ENCODE results near the gene SPNS3. TPM values are rescaled to one million over a fixed set of nuclear protein-coding genes. Genes with fewer than 3 reads are reported as not detected.

The SPNS3 gene
- total RNA-seq, 1 donor from 2014 or later, result 0.24 TPM

DNA sequence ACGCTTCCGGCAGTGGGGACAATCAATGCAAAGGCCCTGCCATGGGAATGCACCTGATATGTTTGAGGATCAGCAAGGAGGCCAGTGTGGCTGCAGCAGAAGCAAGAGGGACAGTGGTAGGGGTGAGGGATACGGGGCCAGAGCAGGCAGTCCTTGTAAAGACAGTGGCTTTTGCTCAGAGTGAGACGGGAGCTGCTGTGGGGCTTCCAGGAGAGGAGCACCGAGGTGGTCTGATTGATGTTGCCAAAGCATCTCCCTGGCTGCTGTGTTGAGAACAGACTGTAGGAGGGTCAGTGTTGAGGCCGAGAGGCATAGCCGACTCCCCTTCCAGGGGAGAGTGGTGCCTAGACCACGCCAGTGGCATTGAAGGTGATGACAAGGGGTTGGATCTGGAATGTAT is 53.6 kb downstream of the SPNS3 start:
- Histone ChIP-seq H3K4me1 (peaks cover 33% of the 10 kb centered on the region), H3K27ac (no peak overlapping the region), H3K36me3 (no peaks in the 10 kb centered on the region), H3K9me3 (no peaks in the 10 kb centered on the region), H3K4me3 (no peak overlapping the region), H3K27me3 (ENCODE audit: low read depth) (no peaks in the 10 kb centered on the region)
- TF ChIP-seq, protein P1, sequence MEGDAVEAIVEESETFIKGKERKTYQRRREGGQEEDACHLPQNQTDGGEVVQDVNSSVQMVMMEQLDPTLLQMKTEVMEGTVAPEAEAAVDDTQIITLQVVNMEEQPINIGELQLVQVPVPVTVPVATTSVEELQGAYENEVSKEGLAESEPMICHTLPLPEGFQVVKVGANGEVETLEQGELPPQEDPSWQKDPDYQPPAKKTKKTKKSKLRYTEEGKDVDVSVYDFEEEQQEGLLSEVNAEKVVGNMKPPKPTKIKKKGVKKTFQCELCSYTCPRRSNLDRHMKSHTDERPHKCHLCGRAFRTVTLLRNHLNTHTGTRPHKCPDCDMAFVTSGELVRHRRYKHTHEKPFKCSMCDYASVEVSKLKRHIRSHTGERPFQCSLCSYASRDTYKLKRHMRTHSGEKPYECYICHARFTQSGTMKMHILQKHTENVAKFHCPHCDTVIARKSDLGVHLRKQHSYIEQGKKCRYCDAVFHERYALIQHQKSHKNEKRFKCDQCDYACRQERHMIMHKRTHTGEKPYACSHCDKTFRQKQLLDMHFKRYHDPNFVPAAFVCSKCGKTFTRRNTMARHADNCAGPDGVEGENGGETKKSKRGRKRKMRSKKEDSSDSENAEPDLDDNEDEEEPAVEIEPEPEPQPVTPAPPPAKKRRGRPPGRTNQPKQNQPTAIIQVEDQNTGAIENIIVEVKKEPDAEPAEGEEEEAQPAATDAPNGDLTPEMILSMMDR (IDR thresholded peaks at IDR 0.05), result no peak
- ATAC-seq, result no peak
- no peak for DNase-seq
- intact Hi-C loops (cut with DNase I), result no loop called here

DNA sequence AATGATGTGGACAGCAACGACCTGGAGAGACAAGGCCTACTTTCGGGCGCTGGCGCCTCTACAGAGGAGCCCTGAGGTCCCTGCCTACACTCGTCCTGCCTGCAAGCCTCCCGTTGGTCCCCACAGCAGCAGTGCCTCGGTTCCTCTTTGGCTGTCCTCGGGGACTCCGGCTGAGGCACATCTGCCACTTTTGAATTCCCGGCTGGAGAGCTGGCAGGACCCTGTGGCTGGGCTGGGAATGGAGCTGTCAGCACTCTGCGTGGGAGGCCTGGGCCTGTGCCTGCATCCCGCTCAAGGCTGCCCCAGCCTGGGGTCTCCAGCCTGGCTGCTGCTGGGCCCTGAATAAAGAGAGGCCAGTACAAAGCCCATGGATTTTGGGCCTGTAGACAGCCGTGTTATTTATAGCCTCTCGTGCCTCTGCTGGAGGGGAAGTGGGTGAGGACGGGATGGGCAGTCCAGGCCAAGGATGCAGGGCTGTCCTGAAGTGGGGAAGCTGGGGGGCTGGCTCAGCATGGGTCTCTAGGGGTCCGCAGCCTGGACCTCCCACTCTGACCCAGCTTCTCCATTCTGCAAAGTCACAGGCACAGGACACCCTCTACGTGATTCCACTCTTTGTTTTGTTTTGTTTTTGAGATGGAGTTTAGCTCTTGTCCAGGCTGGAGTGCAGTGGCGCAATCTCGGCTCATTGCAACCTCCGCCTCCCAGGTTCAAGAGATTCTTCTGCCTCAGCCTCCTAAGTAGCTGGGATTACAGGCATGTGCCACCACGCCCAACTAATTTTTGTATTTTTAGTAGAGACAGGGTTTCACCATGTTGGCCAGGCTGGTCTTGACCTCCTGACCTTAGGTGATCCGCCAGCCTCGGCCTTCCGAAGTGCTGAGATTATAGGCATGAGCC is 54.3 kb downstream of the SPNS3 start:
- no peak for ATAC-seq
- H3K36me3 ChIP-seq, result no peaks in the 10 kb centered on the region
- TF ChIP-seq, protein P1 (IDR thresholded peaks at IDR 0.05), result no peak
- DNase-seq, result no peak
- no peaks in the 10 kb centered on the region for H3K27me3 ChIP-seq (ENCODE audit: low read depth)
- peak overlapping the region; percentile 73 for H3K27ac ChIP-seq
- peaks cover 31% of the 10 kb centered on the region for H3K4me1 ChIP-seq
- intact Hi-C loops (cut with DNase I), result no loop called here
- H3K4me3 ChIP-seq, result no peak overlapping the region
- no peaks in the 10 kb centered on the region for H3K9me3 ChIP-seq

DNA sequence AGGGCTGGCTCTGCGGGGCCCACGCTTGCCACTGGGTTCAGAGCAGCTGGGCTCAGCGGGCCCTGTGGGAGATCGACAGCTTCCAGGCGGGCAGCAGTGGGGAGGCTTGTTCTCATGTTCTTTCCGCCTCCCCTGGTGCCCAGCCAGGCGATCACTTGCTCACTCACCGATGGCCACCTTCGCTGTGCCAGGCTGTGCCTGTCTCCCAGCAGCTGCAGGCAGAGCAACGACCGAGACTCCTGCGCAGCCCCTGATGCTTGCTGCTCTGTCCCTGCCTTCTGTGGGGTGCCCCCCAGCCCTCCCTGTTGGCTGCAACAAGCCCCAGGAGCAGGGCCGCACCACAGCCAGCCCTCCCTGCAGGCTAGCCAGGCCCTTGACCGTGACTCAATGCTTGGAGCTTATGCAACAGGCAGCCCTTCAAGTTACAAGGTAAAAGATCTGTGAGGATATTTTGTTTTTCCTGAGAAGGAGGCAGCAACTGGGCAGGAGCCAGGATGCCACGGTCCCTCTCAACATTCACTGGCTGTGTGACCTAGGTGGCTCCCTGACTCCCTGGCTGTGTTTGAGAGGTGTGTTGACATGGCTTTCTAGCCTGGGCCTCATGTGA is 55.4 kb downstream of the SPNS3 start:
- Histone ChIP-seq H3K36me3 (no peaks in the 10 kb centered on the region), H3K27ac (peak overlapping the region; percentile 73), H3K27me3 (ENCODE audit: low read depth) (no peaks in the 10 kb centered on the region), H3K9me3 (no peaks in the 10 kb centered on the region), H3K4me3 (no peak overlapping the region), H3K4me1 (peaks cover 20% of the 10 kb centered on the region)
- ATAC-seq (peak; percentile 85 to 86), DNase-seq (peak; percentile 83)
- intact Hi-C loops (cut with DNase I), result no loop called here
- TF ChIP-seq, protein P1 (IDR thresholded peaks at IDR 0.05), result no peak

DNA sequence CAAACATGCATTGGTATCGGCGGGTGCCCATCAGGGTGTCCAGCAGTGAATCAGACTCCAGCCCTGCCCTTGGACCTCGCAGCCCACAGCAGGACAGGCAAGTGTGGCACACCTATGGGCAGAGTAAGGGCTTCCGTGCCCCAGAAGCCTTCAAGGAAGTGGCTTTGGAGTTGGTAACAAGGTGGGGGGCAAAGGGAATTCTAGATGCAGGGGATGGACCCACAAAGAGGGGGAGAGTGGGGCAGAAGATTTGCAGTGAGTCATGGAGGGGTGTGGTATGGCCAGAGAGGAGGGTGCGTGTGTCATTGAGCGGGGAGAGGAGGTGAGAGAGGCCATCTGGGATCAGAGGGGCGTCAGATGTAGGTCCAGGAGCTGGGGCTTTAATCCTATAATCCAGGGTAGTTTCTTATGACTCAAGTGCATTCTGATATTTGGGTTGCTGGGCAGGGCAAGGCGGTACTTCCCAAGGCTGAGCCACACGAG is 56.4 kb downstream of the SPNS3 start:
- Histone ChIP-seq H3K4me3 (no peak overlapping the region), H3K27ac (peak overlapping the region; percentile 68), H3K9me3 (no peaks in the 10 kb centered on the region), H3K27me3 (ENCODE audit: low read depth) (no peaks in the 10 kb centered on the region), H3K36me3 (no peaks in the 10 kb centered on the region), H3K4me1 (peaks cover 20% of the 10 kb centered on the region)
- ATAC-seq (peak; percentile 1 to 19), DNase-seq (no peak)
- TF ChIP-seq, protein P1 (IDR thresholded peaks at IDR 0.05), result no peak
- intact Hi-C loops (cut with DNase I), result no loop called here

DNA sequence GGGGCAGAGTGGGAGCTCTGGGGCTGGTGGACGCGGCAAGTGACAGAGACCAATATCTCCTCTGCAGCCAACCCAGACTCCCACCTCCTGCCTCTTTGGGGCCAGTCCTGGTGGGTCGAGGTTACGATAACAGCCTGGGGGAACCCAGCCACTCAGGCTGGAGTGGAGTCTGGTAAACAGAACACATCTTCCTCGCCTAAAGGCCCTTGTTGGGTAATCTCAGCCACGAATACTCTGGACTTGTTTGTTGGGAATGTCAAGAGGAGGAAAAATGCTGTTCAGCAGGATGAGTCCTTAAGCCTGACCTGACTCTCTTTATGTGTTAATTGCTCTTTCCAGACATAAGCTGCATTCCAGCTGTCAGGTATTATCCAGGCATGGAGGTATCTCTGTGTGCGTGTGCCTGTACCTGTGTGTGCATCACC is 56.9 kb downstream of the SPNS3 start:
- no peak for DNase-seq
- H3K4me1 ChIP-seq, result peaks cover 20% of the 10 kb centered on the region
- peak overlapping the region; percentile 68 for H3K27ac ChIP-seq
- no peaks in the 10 kb centered on the region for H3K9me3 ChIP-seq
- H3K36me3 ChIP-seq, result no peaks in the 10 kb centered on the region
- intact Hi-C loops (cut with DNase I), result no loop called here
- TF ChIP-seq, protein P1 (IDR thresholded peaks at IDR 0.05), result no peak
- peak; percentile 58 to 61 for ATAC-seq
- no peak overlapping the region for H3K4me3 ChIP-seq
- no peaks in the 10 kb centered on the region for H3K27me3 ChIP-seq (ENCODE audit: low read depth)

Measured in lower lobe of right lung (tissue), 2 donors.